H9 (cell line): Measurements from ENCODE around the gene MRAP2. TPM values are rescaled to one million over a fixed set of nuclear protein-coding genes. Genes with fewer than 3 reads are reported as not detected.

Experiments
- DNase-seq: peaks from one replicate; pipeline ENCODE4 v3.0.0-alpha.2; 2017
- H2AFZ ChIP-seq: one replicate; pipeline ENCODE4 v1.6.1; 2013; ENCODE audit warnings: mild to moderate bottlenecking, low read length, control low read depth, moderate library complexity
- H2AK5ac ChIP-seq: 2 replicates; pipeline ENCODE4 v1.6.1; 2013; ENCODE audit warnings: low read length, control low read depth, mixed read lengths; ENCODE audit not compliant: insufficient read length
- H2BK120ac ChIP-seq: one replicate; pipeline ENCODE4 v1.6.1; 2013; ENCODE audit warnings: low read depth, mild to moderate bottlenecking, low read length, control low read depth, inconsistent platforms; ENCODE audit not compliant: poor library complexity, severe bottlenecking
- H2BK12ac ChIP-seq: 2 replicates; pipeline ENCODE4 v1.6.1; 2013; ENCODE audit warnings: low read length, control low read depth, mixed read lengths, low read depth; ENCODE audit not compliant: insufficient read length
- H2BK15ac ChIP-seq: 2 replicates; pipeline ENCODE4 v1.6.1; 2013; ENCODE audit warnings: low read depth, low read length, control low read depth
- H2BK20ac ChIP-seq: one replicate; pipeline ENCODE4 v1.6.1; 2013; ENCODE audit warnings: low read depth, mild to moderate bottlenecking, low read length, control low read depth, inconsistent platforms; ENCODE audit not compliant: poor library complexity, severe bottlenecking
- H2BK5ac ChIP-seq: 2 replicates; pipeline ENCODE4 v1.6.1; 2013; ENCODE audit warnings: low read length, control low read depth, mixed read lengths; ENCODE audit not compliant: insufficient read length
- H3K14ac ChIP-seq: 2 replicates; pipeline ENCODE4 v1.6.1; 2013; ENCODE audit warnings: low read length, control low read depth; ENCODE audit not compliant: insufficient read depth
- H3K18ac ChIP-seq: 2 replicates; pipeline ENCODE4 v1.6.1; 2013; ENCODE audit warnings: low read depth, mild to moderate bottlenecking, mixed read lengths, low read length, control low read depth; ENCODE audit not compliant: insufficient read length
- H3K23ac ChIP-seq: 2 replicates; pipeline ENCODE4 v1.6.1; 2013; ENCODE audit warnings: low read length, control low read depth, mixed read lengths, low read depth; ENCODE audit not compliant: insufficient read length
- H3K23me2 ChIP-seq: 2 replicates; pipeline ENCODE4 v1.6.1; 2013; ENCODE audit warnings: low read depth, mild to moderate bottlenecking, mixed read lengths, low read length, control low read depth; ENCODE audit not compliant: insufficient read length, poor library complexity, severe bottlenecking
- H3K27ac ChIP-seq: 2 replicates; pipeline ENCODE4 v1.5.1; 2013; ENCODE audit warnings: low read length, control low read depth, mixed read lengths, low read depth; ENCODE audit not compliant: insufficient read length
- H3K27me3 ChIP-seq: 2 replicates; pipeline ENCODE4 v1.6.1; 2013; ENCODE audit warnings: low read length, control low read depth, inconsistent platforms; ENCODE audit not compliant: insufficient read depth
- H3K4ac ChIP-seq: 2 replicates; pipeline ENCODE4 v1.6.1; 2013; ENCODE audit warnings: low read depth, mild to moderate bottlenecking, control low read depth, inconsistent platforms, low read length, moderate library complexity
- H3K4me1 ChIP-seq: 2 replicates; pipeline ENCODE4 v1.6.1; 2013; ENCODE audit warnings: low read length, control low read depth, inconsistent platforms; ENCODE audit not compliant: insufficient read depth
- H3K4me2 ChIP-seq: 2 replicates; pipeline ENCODE4 v1.6.1; 2013; ENCODE audit warnings: low read length, control low read depth, mixed read lengths; ENCODE audit not compliant: insufficient read length, insufficient read depth
- H3K56ac ChIP-seq: 2 replicates; pipeline ENCODE4 v1.6.1; 2013; ENCODE audit warnings: low read depth, mild to moderate bottlenecking, mixed read lengths, low read length, control low read depth; ENCODE audit not compliant: insufficient read length
- H3K79me1 ChIP-seq: 2 replicates; pipeline ENCODE4 v1.6.1; 2013; ENCODE audit warnings: low read depth, mild to moderate bottlenecking, moderate library complexity, low read length, control low read depth, inconsistent platforms; ENCODE audit not compliant: insufficient read depth, poor library complexity, severe bottlenecking
- H3K79me2 ChIP-seq: 2 replicates; pipeline ENCODE4 v1.6.1; 2013; ENCODE audit warnings: low read length, control low read depth, inconsistent platforms; ENCODE audit not compliant: insufficient read depth
- H3K9ac ChIP-seq: 2 replicates; pipeline ENCODE4 v1.6.1; 2013; ENCODE audit warnings: low read length, control low read depth, mixed read lengths; ENCODE audit not compliant: insufficient read length; ENCODE audit errors: extremely low read depth
- H3K9me3 ChIP-seq: one replicate; pipeline ENCODE4 v1.6.1; 2013; ENCODE audit warnings: low read depth, low read length, inconsistent platforms; ENCODE audit not compliant: control insufficient read depth
- H3T11ph ChIP-seq: one replicate; pipeline ENCODE4 v1.6.1; 2013; ENCODE audit warnings: mild to moderate bottlenecking, low read length, control low read depth, inconsistent platforms
- H4K20me1 ChIP-seq: one replicate; pipeline ENCODE4 v1.6.1; 2013; ENCODE audit not compliant: control insufficient read depth, insufficient read length, insufficient read depth
- H4K5ac ChIP-seq: 2 replicates; pipeline ENCODE4 v1.6.1; 2013; ENCODE audit warnings: low read depth, mild to moderate bottlenecking, mixed read lengths, low read length, control low read depth; ENCODE audit not compliant: insufficient read length
- H4K8ac ChIP-seq: replicated peaks from 2 replicates; pipeline ENCODE4 v1.6.1; 2013; ENCODE audit warnings: low read length, control low read depth, mixed read lengths, low read depth; ENCODE audit not compliant: insufficient read length
- H4K91ac ChIP-seq: 2 replicates; pipeline ENCODE4 v1.6.1; 2013; ENCODE audit warnings: low read depth, mild to moderate bottlenecking, moderate library complexity, mixed read lengths, low read length, control low read depth; ENCODE audit not compliant: insufficient read length
- H3K27ac Mint-ChIP-seq, 3 experiments: 2 replicates in 2 of 3; 3 replicates in 1 of 3; pipeline ENCODE4 v1.8.0; 2020 to 2021; ENCODE audit warnings: mixed read lengths in 3 of 3, mild to moderate bottlenecking in 1 of 3, moderate library complexity in 1 of 3
- H3K27me3 Mint-ChIP-seq: 2 replicates; pipeline ENCODE4 v1.8.0; 2021; ENCODE audit warnings: low read depth, mild to moderate bottlenecking, moderate library complexity, mixed read lengths
- H3K36me3 Mint-ChIP-seq, 3 experiments: 2 replicates in 2 of 3; 3 replicates in 1 of 3; pipeline ENCODE4 v1.8.0; 2020 to 2021; ENCODE audit warnings: low read depth in 3 of 3, mixed read lengths in 3 of 3; ENCODE audit not compliant: insufficient read depth in 1 of 3
- H3K4me1 Mint-ChIP-seq, 2 experiments: 2 replicates each; pipeline ENCODE4 v1.8.0; 2020; ENCODE audit warnings: mixed read lengths in 2 of 2
- H3K4me3 Mint-ChIP-seq, 2 experiments: 2 replicates in 1 of 2; 3 replicates in 1 of 2; pipeline ENCODE4 v1.8.0; 2020 to 2021; ENCODE audit warnings: mild to moderate bottlenecking in 2 of 2, mixed read lengths in 2 of 2, moderate library complexity in 1 of 2
- H3K9me3 Mint-ChIP-seq, 2 experiments: 2 replicates in 1 of 2; 3 replicates in 1 of 2; pipeline ENCODE4 v1.8.0; 2020; ENCODE audit warnings: mild to moderate bottlenecking in 2 of 2, mixed read lengths in 2 of 2, moderate library complexity in 1 of 2
- total RNA-seq: library from RNA; stranded (reverse); gene quantifications from 2 replicates; pipeline ENCODE4 v1.2.1, GENCODE V29; 2021
- TF ChIP-seq, protein P1 (sequence below): fragments of 200-600 bp; sonication (generic); conservative IDR thresholded peaks from 3 replicates; pipeline ENCODE4 v1.8.0; 2021; ENCODE audit warnings: antibody characterized with exemption, mild to moderate bottlenecking

The MRAP2 gene
- total RNA-seq, 1 experiment from 2014 or later, result 8.0 TPM

DNA sequence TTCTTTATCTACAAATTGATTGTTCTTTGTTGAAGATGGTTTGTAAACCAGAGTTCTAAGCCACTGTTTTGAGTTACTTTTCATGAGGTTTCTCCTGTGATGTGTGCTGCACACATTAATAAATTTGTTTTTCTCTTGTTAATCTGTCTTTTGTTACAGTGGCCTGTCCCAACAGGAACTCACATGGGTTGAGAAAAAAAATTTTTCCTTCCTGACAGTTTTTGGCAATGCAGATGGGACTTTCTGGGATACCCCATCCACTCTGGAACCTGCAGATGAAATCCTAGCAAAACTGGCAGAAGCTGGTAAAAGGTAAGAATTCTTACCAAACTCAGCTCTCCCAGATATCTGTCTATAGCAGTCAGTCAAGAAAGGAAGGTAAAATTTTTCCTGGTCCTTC, 105.7 kb downstream of the MRAP2 start:
- Histone ChIP-seq H3K79me2 (no peaks in the 10 kb centered on the region), H3K56ac (no peak overlapping the region), H2AK5ac (no peak overlapping the region), H3K4ac (no peak overlapping the region), H3K79me1 (no peaks in the 10 kb centered on the region), H2AFZ (no peak overlapping the region), H3T11ph (no peak overlapping the region), H2BK5ac (no peak overlapping the region), H4K8ac (no peak overlapping the region), H3K9me3 (no peaks in the 10 kb centered on the region), H3K9ac (no peak overlapping the region), H2BK20ac (no peak overlapping the region), H3K23me2 (no peaks in the 10 kb centered on the region), H4K20me1 (no peaks in the 10 kb centered on the region), H4K5ac (no peak overlapping the region), H3K4me2 (no peak overlapping the region), H3K27ac (no peak overlapping the region), H2BK12ac (no peak overlapping the region), H3K4me1 (no peaks in the 10 kb centered on the region), H4K91ac (no peak overlapping the region), H3K14ac (no peak overlapping the region), H2BK120ac (no peak overlapping the region), H3K27me3 (no peaks in the 10 kb centered on the region), H3K23ac (no peak overlapping the region), H3K18ac (no peak overlapping the region), H2BK15ac (no peak overlapping the region)
- Mint-ChIP-seq H3K4me1 (peaks cover 10 to 18% of the 10 kb centered on the region in 2 experiments), H3K27me3 (no peaks in the 10 kb centered on the region), H3K4me3 (no peak overlapping the region), H3K9me3 (peaks cover 4 to 6% of the 10 kb centered on the region in 2 experiments; a peak in 4 of 5 replicates), H3K27ac (peak overlapping the region in 1 of 3 experiments; percentile 37; a peak in 1 of 7 replicates), H3K36me3 (peaks cover 7 to 10% (median 9%) of the 10 kb centered on the region in 3 experiments; a peak in 6 of 7 replicates)
- DNase-seq, result no peak
- TF ChIP-seq, protein P1, sequence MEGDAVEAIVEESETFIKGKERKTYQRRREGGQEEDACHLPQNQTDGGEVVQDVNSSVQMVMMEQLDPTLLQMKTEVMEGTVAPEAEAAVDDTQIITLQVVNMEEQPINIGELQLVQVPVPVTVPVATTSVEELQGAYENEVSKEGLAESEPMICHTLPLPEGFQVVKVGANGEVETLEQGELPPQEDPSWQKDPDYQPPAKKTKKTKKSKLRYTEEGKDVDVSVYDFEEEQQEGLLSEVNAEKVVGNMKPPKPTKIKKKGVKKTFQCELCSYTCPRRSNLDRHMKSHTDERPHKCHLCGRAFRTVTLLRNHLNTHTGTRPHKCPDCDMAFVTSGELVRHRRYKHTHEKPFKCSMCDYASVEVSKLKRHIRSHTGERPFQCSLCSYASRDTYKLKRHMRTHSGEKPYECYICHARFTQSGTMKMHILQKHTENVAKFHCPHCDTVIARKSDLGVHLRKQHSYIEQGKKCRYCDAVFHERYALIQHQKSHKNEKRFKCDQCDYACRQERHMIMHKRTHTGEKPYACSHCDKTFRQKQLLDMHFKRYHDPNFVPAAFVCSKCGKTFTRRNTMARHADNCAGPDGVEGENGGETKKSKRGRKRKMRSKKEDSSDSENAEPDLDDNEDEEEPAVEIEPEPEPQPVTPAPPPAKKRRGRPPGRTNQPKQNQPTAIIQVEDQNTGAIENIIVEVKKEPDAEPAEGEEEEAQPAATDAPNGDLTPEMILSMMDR, result no peak

Other genes starting within 250 kb of the MRAP2 start
- gene RIPPLY2, start 180.4 kb upstream of the MRAP2 start, total RNA-seq, result 0.90 TPM in 2 replicates
- gene CYB5R4, start 174.1 kb upstream of the MRAP2 start, total RNA-seq, result 16.7 and 17.5 TPM in 2 replicates
- gene CEP162, start 193.9 kb downstream of the MRAP2 start, total RNA-seq, result 11.4 and 11.5 TPM in 2 replicates